ENCODE measurements around the gene IER2. TPM values are rescaled to one million over a fixed set of nuclear protein-coding genes. Genes with fewer than 3 reads are reported as not detected.
A peak's percentile ranks its signal among the peaks of the same experiment; 100 is the strongest.

The IER2 gene
- total RNA-seq, 1 experiment from 2014 or later, result 164 TPM

DNA sequence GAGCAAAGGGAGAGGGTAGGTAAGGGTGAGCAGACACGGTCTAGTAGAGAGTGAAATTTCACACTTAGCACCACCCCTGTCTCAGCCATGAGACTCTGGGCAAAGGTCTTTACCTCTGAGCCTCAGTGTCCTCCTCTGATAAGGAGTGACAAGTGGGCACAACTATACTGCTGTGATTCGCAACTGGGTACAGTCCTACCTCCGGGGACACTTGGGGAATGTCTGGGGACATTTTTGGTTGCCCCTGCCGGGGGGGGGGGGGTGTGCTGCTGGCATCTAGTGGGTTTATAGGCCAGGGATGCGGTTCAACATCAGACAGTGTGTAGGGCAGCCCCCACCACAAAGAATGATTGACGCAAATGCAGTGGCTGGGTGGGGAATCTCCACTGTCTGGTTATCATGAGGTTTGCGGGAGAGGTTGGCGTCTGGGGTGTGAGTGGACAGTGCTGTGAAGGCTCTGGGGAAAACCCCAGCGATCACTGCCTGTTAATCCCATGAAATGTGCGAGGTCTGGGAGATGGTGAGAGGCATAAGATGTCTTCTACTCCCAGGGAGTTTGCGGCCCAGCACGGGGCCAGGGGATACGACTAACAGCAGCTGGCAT, 27.8 kb upstream of the IER2 start:
- CTCF ChIA-PET, result no interaction called here
- DNase-seq (ENCODE audit: low spot score), result no peak
- Histone ChIP-seq H3K27ac (ENCODE audit: low read depth, low read length, poor library complexity, severe bottlenecking) (peak overlapping the region; percentile 95), H3K4me1 (ENCODE audit: insufficient read depth, low read length, poor library complexity, severe bottlenecking) (peaks cover 39% of the 10 kb centered on the region), H3K4me3 (ENCODE audit: low read depth, low read length, poor library complexity, severe bottlenecking) (no peak overlapping the region), H3K36me3 (ENCODE audit: insufficient read depth, low read length, poor library complexity, severe bottlenecking) (peaks cover 18% of the 10 kb centered on the region), H3K27me3 (replicated peaks; ENCODE audit: insufficient read depth, low read depth, low read length, poor library complexity) (no peaks in the 10 kb centered on the region), H3K9me3 (ENCODE audit: low read depth, low read length, poor library complexity, severe bottlenecking) (no peaks in the 10 kb centered on the region)
- POLR2A ChIA-PET (ENCODE audit: low non-redundant PET), result no interaction called here
- no TSS peak for BruUV-seq (replicated peaks)
- no peak for TF ChIP-seq EZH2 (IDR thresholded peaks at IDR 0.05; ENCODE audit: borderline replicate concordance, low read depth, low read length, poor library complexity, severe bottlenecking)
- TF ChIP-seq, protein P1, sequence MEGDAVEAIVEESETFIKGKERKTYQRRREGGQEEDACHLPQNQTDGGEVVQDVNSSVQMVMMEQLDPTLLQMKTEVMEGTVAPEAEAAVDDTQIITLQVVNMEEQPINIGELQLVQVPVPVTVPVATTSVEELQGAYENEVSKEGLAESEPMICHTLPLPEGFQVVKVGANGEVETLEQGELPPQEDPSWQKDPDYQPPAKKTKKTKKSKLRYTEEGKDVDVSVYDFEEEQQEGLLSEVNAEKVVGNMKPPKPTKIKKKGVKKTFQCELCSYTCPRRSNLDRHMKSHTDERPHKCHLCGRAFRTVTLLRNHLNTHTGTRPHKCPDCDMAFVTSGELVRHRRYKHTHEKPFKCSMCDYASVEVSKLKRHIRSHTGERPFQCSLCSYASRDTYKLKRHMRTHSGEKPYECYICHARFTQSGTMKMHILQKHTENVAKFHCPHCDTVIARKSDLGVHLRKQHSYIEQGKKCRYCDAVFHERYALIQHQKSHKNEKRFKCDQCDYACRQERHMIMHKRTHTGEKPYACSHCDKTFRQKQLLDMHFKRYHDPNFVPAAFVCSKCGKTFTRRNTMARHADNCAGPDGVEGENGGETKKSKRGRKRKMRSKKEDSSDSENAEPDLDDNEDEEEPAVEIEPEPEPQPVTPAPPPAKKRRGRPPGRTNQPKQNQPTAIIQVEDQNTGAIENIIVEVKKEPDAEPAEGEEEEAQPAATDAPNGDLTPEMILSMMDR (conservative IDR thresholded peaks at IDR 0.05; ENCODE audit: low read depth, low read length), result no peak
- intact Hi-C loops (cut with micrococcal nuclease; ENCODE audit: unreplicated experiment), result no loop called here

DNA sequence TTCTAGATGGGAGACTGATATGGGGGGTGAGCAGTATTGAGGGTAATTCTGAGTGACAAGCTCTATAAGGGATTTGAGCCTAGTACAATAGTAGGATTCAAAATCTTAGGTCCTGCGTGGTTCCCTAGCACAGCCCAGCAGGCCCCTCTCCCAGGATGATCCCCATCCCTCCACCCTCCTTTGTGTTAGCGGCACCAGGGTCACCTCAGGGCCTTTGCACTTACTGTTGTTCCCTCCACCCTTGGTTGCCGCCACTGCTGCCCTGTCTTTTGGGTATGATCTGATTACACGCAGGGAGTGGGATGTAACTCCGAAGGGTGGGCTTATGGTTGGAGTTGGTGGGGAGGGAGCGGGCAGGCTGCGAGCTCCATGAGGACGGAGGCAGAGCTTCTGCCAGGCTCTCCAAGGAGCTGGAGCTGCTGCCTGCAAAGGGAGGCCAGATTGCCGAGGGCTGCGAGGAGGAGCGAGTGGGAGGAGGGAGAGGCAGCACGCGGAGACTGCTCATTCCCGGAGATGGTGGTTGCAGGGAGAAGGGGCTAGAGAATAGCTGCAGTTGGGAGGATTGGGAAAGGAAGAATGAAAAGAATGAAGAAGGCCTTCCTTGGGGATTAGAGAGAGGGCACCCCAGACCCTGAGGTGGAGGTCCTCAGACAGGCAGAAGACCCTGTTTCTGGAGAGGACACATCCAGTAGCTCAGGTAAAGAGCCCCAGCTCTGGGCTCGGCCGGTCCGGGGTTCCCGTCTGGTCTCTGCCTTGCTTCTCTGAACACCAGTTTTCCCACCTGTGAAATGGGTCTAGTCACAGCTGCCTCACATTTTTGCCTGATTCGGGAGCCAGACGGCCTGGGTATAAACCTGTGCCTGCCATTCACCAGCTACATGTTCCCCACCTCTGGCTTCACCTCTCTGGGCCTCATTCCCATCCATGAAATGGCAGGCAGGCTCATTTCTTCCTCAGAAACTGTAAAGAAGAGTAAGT, 26.9 kb upstream of the IER2 start:
- CTCF ChIA-PET, result no interaction called here
- POLR2A ChIA-PET (ENCODE audit: low non-redundant PET), result no interaction called here

DNA sequence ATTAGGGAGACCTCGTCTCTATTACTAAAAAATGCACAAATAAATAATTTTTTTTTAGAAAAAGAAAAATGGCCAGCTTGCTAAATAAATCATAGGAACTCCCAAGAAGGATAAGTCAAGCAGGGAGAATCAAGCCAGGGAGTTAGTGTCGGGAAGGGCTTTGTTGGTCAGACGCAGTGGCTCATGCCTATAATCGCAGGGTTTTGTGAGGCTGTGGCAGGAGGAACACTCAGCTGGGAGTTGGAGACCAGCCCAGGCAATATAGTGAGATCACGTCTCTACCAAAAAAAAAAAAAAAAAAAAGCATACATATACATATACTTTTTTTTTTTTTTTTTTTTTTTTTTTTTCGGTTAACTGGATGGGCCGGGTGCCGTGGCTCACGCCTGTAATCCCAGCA, 23.2 kb upstream of the IER2 start:
- TF ChIP-seq, protein P1 (conservative IDR thresholded peaks at IDR 0.05; ENCODE audit: low read depth, low read length), result no peak
- no peak for TF ChIP-seq EZH2 (IDR thresholded peaks at IDR 0.05; ENCODE audit: borderline replicate concordance, low read depth, low read length, poor library complexity, severe bottlenecking)
- ChIA-PET CTCF (no interaction called here), POLR2A (ENCODE audit: low non-redundant PET) (no interaction called here)
- no peaks in the 10 kb centered on the region for H3K9me3 ChIP-seq (ENCODE audit: low read depth, low read length, poor library complexity, severe bottlenecking)
- no peaks in the 10 kb centered on the region for H3K27me3 ChIP-seq (replicated peaks; ENCODE audit: insufficient read depth, low read depth, low read length, poor library complexity)
- H3K4me1 ChIP-seq (ENCODE audit: insufficient read depth, low read length, poor library complexity, severe bottlenecking), result peaks cover 10% of the 10 kb centered on the region
- intact Hi-C loops (cut with micrococcal nuclease; ENCODE audit: unreplicated experiment), result no loop called here
- DNase-seq (ENCODE audit: low spot score), result no peak
- H3K36me3 ChIP-seq (ENCODE audit: insufficient read depth, low read length, poor library complexity, severe bottlenecking), result peaks cover 14% of the 10 kb centered on the region
- H3K27ac ChIP-seq (ENCODE audit: low read depth, low read length, poor library complexity, severe bottlenecking), result no peak overlapping the region
- H3K4me3 ChIP-seq (ENCODE audit: low read depth, low read length, poor library complexity, severe bottlenecking), result no peak overlapping the region
- BruUV-seq (replicated peaks), result no TSS peak

More for the DNA sequence above, 26.9 kb upstream of the IER2 start:
- Histone ChIP-seq H3K36me3 (ENCODE audit: insufficient read depth, low read length, poor library complexity, severe bottlenecking) (peaks cover 18% of the 10 kb centered on the region), H3K27me3 (replicated peaks; ENCODE audit: insufficient read depth, low read depth, low read length, poor library complexity) (no peaks in the 10 kb centered on the region), H3K27ac (ENCODE audit: low read depth, low read length, poor library complexity, severe bottlenecking) (no peak overlapping the region), H3K9me3 (ENCODE audit: low read depth, low read length, poor library complexity, severe bottlenecking) (no peaks in the 10 kb centered on the region), H3K4me1 (ENCODE audit: insufficient read depth, low read length, poor library complexity, severe bottlenecking) (peaks cover 39% of the 10 kb centered on the region), H3K4me3 (ENCODE audit: low read depth, low read length, poor library complexity, severe bottlenecking) (no peak overlapping the region)
- intact Hi-C loops (cut with micrococcal nuclease; ENCODE audit: unreplicated experiment), result no loop called here
- no peak for DNase-seq (ENCODE audit: low spot score)
- no TSS peak for BruUV-seq (replicated peaks)
- TF ChIP-seq, protein P1 (conservative IDR thresholded peaks at IDR 0.05; ENCODE audit: low read depth, low read length), result no peak
- TF ChIP-seq EZH2 (IDR thresholded peaks at IDR 0.05; ENCODE audit: borderline replicate concordance, low read depth, low read length, poor library complexity, severe bottlenecking), result no peak
